ENCODE measurements around the gene CCDC78.

Gene CCDC78

DNA sequence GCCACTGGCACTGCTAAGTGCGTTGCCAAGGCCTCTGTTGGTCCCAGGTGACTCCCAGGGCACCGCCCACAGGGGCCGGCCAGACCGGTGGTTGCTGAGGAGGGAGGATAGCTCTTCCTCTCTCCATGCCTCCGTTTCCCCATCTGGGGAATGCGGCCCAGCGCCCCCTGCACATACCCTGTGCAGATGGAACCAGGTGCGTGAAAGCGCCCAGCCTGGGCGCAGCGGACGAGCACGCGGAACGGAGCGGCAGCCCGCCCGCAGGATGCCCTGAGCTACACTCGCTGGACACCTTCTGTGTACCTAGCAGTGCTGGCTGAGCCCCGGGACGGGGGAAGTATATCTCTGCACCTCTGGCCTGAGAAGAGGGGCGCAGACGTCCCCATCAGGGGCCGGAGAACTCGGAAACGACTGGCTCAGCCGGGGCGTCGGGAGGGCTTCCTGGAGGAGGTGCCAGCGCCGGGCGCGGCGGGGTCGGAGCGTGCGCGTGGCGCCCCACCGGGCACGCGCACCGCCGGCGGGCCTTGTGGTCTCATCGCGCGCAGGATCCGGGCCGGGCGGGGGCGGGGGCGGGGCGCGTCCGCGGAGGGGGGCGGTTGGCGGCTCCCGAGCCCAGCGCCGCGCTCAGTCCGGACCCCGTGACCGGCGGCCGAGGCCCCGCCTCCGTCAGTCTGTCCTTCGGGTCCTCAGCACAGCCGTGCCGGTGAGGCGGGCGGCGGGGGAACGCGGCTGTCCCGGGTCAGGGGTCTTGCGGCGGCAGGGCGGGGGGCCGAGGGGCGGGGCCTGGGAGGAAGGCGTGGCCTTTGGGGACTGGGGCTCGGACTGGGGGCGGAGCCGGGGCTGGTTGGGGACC lies at the start of gene CCDC78, which contains the start of gene HAGHL:
Gene CCDC78 (minus strand): TSS at position 6 of the 853 bp plus-strand sequence. CDS start 76 bp downstream, outside the sequence.
Gene HAGHL (plus strand): TSS at position 669 of the 853 bp plus-strand sequence. CDS start 404 bp downstream, outside the sequence.
- Mint-ChIP-seq H3K36me3 (no peaks in the 10 kb centered on the region), H3K9me3 (no peaks in the 10 kb centered on the region), H3K4me3 (peak within 1 kb of the TSS; percentile 67), H3K4me1 (no peaks in the 10 kb centered on the region), H3K27ac (peak within 1 kb of the TSS; percentile 55), H3K27me3 (no peaks in the 10 kb centered on the region)

DNA sequence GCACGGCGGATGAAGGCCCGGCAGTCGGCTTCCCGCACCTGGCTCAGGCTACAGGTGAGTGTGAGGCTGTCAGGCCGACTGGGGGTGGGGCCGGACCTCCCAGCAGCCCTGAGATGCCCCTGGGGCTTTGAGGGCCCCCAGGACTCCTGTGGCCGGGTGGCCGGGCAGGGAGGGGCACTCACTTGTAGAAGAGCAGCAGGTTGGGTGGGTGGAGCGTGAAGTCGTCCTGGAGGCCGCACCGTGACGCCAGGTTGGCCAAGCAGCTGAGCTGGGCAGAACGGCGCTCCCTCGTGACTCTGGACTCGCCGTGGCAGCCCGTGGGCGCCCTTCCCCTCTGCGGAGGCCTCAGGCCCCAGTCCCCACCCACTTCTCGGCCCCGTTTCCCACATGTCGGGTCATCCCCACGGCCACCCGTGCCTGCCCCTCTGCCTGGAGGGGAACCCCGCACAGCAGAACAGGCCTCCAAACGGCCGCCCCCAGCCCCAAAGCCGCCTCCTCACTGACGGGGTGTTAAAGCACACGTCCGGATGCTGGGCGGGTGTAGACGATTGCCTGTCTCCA lies 49.1 kb upstream of the CCDC78 start:
- no peak overlapping the region for H3K4me3 Mint-ChIP-seq
- no peaks in the 10 kb centered on the region for H3K9me3 Mint-ChIP-seq
- H3K4me1 Mint-ChIP-seq: no peaks in the 10 kb centered on the region
- H3K36me3 Mint-ChIP-seq: no peaks in the 10 kb centered on the region
- no peak overlapping the region for H3K27ac Mint-ChIP-seq
- peaks cover 1% of the 10 kb centered on the region for H3K27me3 Mint-ChIP-seq

DNA sequence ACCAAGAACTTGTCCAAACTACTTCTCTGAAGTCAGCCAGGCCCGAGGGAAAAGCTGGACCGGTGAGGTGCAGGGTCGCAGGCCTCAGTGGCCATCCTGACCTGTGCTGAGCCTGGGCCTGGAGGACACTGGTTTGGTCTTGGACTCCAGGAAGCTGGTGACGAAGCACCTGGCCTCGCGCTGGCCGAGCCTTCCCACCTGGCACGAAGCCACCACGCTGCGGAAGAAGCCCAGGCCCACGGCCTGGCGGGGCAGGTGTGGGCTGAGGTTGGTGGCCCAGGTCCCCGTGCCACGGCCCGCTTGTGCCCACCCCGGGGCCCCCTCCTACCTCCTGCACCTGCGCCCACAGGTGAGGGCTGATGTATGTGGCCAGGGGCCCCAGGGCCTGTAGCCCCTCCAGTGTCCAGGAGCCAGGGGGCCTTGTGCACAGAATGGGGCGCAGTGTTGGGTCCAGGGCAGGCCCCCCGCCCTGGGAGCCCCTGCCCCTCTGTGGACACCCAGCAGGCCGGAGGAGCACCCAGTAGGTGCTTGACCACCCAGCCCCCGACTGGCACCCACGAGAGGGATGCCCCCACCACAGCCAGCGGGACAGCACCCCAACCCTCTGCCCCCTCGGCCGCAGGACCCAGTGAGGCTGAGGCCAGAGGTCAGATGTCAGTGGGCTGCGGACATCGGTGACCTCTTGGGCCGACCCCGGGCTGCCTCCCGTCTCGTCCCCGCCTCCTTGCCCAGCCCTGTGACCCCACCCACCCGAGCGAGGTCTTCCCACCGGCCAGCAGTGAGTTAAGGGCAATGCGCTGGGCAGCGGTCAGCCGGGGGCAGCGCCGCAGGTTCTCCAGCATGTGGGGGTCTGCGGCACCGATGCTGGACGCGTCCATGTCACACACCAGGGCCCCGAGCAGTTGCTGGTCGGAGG lies 48.1 kb upstream of the CCDC78 start:
- Mint-ChIP-seq H3K4me1 (no peaks in the 10 kb centered on the region), H3K27ac (no peak overlapping the region), H3K36me3 (no peaks in the 10 kb centered on the region), H3K27me3 (peaks cover 1% of the 10 kb centered on the region), H3K4me3 (no peak overlapping the region), H3K9me3 (no peaks in the 10 kb centered on the region)

- Mint-ChIP-seq H3K9me3 (no peaks in the 10 kb centered on the region), H3K27me3 (peaks cover 1% of the 10 kb centered on the region), H3K4me1 (no peaks in the 10 kb centered on the region), H3K4me3 (no peak overlapping the region), H3K27ac (no peak overlapping the region), H3K36me3 (no peaks in the 10 kb centered on the region)
These were observed 46.7 kb upstream of the CCDC78 start for GRCh38 chr16:772959-773358.

- Mint-ChIP-seq H3K36me3 (no peaks in the 10 kb centered on the region), H3K4me3 (no peak overlapping the region), H3K27me3 (no peaks in the 10 kb centered on the region), H3K27ac (no peak overlapping the region), H3K9me3 (no peaks in the 10 kb centered on the region), H3K4me1 (no peaks in the 10 kb centered on the region)
These were observed 44.2 kb upstream of the CCDC78 start for GRCh38 chr16:770411-770810.

- Mint-ChIP-seq H3K4me3 (no peak overlapping the region), H3K4me1 (no peaks in the 10 kb centered on the region), H3K9me3 (no peaks in the 10 kb centered on the region), H3K27me3 (no peaks in the 10 kb centered on the region), H3K36me3 (no peaks in the 10 kb centered on the region), H3K27ac (no peak overlapping the region)
These were observed 43.7 kb upstream of the CCDC78 start for GRCh38 chr16:769934-770333.

DNA sequence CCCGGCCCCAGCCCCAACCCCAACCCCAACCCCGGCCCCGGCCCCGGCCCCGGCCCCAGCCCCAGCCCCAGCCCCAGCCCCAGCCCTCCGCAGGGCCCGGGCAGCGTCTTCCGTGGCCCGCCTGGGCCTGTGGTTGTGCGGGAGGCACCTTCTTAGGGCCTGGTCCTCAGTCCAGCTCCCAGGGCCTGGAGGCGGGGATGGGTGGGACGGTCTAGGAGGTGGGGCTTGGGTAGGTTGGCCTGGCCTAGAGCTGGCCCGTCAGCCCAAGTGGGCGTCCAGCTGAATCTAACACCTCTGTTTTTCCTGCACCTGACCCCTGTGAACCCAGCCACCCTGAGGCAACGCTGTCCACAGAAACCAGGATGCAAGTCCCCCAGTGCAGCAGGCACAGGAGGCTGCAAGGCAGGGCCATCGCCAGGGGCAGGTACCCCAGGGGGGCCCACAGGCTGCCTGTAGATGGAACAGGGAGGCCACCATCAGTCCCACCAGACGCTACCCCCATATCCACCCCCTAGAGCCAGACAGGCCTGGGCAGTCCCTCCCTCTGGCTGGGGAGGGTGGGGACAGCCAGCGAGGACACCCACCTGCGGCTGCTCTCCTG lies 43.0 kb upstream of the CCDC78 start:
- Mint-ChIP-seq H3K27me3 (no peaks in the 10 kb centered on the region), H3K27ac (no peak overlapping the region), H3K4me1 (no peaks in the 10 kb centered on the region), H3K36me3 (no peaks in the 10 kb centered on the region), H3K4me3 (no peak overlapping the region), H3K9me3 (no peaks in the 10 kb centered on the region)

GRCh38 chr16:768428-768827 lies 42.2 kb upstream of the CCDC78 start:
- Mint-ChIP-seq H3K9me3 (no peaks in the 10 kb centered on the region), H3K4me3 (no peak overlapping the region), H3K27ac (no peak overlapping the region), H3K4me1 (no peaks in the 10 kb centered on the region), H3K36me3 (no peaks in the 10 kb centered on the region), H3K27me3 (no peaks in the 10 kb centered on the region)

DNA sequence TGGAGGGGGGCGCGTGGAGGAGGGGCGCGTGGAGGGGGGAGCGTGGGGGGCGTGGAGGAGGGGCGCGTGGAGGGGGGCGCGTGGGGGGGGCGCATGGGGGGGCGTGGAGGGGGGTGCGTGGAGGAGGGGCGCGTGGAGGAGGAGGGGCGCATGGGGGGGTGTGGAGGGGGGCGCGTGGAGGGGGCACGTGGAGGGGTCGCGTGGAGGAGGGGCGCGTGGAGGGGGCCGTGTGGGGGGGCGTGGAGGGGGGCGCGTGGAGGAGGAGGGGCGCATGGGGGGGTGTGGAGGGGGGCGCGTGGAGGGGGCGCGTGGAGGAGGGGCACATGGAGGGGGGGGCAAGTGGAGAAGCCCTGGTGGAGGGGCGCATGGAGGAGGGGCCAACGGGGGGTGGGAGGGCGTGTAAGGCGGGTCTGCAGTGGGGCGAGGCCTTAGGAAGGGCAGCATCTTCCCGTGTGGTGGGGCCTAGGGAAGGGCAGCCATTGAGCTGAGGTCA lies 41.5 kb upstream of the CCDC78 start:
- Mint-ChIP-seq H3K36me3 (no peaks in the 10 kb centered on the region), H3K27ac (no peak overlapping the region)

DNA sequence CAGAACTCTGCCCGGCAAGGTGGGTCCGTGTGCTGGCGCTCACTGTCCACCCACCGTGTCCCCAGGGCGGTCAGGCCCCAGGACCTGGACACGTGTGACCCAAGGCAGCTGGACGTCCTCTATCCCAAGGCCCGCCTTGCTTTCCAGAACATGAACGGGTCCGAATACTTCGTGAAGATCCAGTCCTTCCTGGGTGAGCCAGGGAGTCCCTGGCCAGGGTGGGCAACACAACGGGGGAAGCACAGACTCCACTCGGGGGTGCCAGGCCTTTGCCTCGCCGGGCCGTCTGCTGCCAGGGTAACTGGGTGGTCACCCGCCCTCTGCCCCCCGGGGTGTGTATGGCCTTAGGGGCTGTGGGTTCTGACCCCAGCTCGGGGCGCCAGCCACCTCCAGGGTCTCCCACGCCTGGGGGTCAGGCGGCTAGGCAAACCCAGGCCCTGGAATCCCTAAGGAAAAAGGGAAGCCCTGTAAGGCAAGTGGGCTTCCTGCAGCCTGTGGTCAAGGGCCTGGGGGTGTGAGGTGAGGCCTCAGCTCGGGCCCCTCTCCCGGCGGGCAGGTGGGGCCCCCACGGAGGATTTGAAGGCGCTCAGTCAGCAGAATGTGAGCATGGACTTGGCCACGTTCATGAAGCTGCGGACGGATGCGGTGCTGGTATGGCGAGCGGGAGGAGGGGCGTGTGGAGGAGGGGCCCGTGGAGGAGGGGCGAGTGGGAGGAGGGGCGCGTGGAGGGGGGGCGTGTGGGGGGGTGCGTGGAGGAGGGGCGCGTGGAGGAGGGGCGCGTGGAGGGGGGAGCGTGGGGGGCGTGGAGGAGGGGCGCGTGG lies 40.8 kb upstream of the CCDC78 start:
- Mint-ChIP-seq H3K4me1 (no peaks in the 10 kb centered on the region), H3K4me3 (no peak overlapping the region), H3K27me3 (no peaks in the 10 kb centered on the region), H3K9me3 (no peaks in the 10 kb centered on the region), H3K27ac (no peak overlapping the region), H3K36me3 (no peaks in the 10 kb centered on the region)

More for the DNA sequence above, 41.5 kb upstream of the CCDC78 start:
- H3K9me3 Mint-ChIP-seq: no peaks in the 10 kb centered on the region
- H3K4me1 Mint-ChIP-seq: no peaks in the 10 kb centered on the region
- H3K4me3 Mint-ChIP-seq: no peak overlapping the region
- no peaks in the 10 kb centered on the region for H3K27me3 Mint-ChIP-seq

- no peak overlapping the region for H3K27ac Mint-ChIP-seq
- H3K27me3 Mint-ChIP-seq: no peaks in the 10 kb centered on the region
- H3K4me3 Mint-ChIP-seq: no peak overlapping the region
- H3K36me3 Mint-ChIP-seq: no peaks in the 10 kb centered on the region
- no peaks in the 10 kb centered on the region for H3K9me3 Mint-ChIP-seq
- no peaks in the 10 kb centered on the region for H3K4me1 Mint-ChIP-seq
These were observed 40.0 kb upstream of the CCDC78 start for GRCh38 chr16:766008-766819.

DNA sequence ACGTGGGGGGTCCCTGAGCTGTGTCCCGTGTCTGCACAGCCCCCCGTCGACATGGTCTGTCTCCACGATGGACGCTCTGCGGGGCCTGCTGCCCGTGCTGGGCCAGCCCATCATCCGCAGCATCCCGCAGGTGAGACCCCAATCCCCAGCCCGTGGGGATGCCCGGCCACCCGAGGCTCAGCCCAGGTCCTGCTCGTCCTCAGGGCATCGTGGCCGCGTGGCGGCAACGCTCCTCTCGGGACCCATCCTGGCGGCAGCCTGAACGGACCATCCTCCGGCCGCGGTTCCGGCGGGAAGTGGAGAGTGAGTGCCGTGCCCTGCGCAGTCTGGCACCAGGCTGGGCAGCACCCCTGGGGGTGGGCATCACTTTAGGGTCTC lies 39.2 kb upstream of the CCDC78 start:
- Mint-ChIP-seq H3K4me1 (no peaks in the 10 kb centered on the region), H3K9me3 (no peaks in the 10 kb centered on the region), H3K27ac (no peak overlapping the region), H3K36me3 (no peaks in the 10 kb centered on the region), H3K4me3 (no peak overlapping the region), H3K27me3 (no peaks in the 10 kb centered on the region)

DNA sequence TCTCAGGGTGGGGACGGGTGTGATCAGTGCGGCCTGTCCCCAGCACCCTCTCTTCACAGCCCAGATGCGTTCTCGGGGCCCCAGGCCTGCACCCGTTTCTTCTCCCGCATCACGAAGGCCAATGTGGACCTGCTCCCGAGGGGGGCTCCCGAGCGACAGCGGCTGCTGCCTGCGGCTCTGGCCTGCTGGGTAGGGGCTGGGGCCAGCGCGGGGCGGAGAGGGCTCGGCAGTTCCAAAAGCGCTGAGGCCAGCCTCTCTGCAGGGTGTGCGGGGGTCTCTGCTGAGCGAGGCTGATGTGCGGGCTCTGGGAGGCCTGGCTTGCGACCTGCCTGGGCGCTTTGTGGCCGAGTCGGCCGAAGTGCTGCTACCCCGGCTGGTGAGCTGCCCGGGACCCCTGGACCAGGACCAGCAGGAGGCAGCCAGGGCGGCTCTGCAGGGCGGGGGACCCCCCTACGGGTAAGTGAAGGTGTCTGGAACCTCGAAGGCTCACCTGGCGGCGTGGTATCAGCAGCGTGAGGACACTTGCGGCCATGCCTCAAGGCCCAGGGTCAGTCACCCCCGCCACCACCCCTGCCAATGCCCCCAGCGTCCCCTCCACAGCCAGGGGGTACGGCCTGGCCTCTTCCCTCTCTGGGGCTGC lies 38.7 kb upstream of the CCDC78 start:
- H3K4me1 Mint-ChIP-seq: no peaks in the 10 kb centered on the region
- no peaks in the 10 kb centered on the region for H3K27me3 Mint-ChIP-seq
- H3K27ac Mint-ChIP-seq: no peak overlapping the region
- H3K4me3 Mint-ChIP-seq: no peak overlapping the region
- no peaks in the 10 kb centered on the region for H3K9me3 Mint-ChIP-seq
- H3K36me3 Mint-ChIP-seq: no peaks in the 10 kb centered on the region
